ENCODE results near the gene THUMPD3. TPM values are rescaled to one million over a fixed set of nuclear protein-coding genes. Genes with fewer than 3 reads are reported as not detected.

The THUMPD3 gene
- total RNA-seq, 1 donor from 2014 or later: 56.8 TPM

GRCh38 chr3:9408061-9408460 is 45.2 kb downstream of the THUMPD3 start:
- H3K36me3 Mint-ChIP-seq: peaks cover 18% of the 10 kb centered on the region
- DNase-seq (ENCODE audit: extremely low spot score, unreplicated experiment): no peak
- no peak overlapping the region for H3K4me3 Mint-ChIP-seq
- H3K27me3 Mint-ChIP-seq: no peaks in the 10 kb centered on the region
- peaks cover 22% of the 10 kb centered on the region for H3K4me1 Mint-ChIP-seq (ENCODE audit: unreplicated experiment)
- H3K27ac Mint-ChIP-seq: no peak overlapping the region
- TF ChIP-seq CTCF (conservative IDR thresholded peaks at IDR 0.05): no peak
- peaks cover 7% of the 10 kb centered on the region for H3K9me3 Mint-ChIP-seq

- Mint-ChIP-seq H3K9me3 (peaks cover 7% of the 10 kb centered on the region), H3K36me3 (peaks cover 22% of the 10 kb centered on the region), H3K4me1 (ENCODE audit: unreplicated experiment) (peaks cover 26% of the 10 kb centered on the region), H3K4me3 (no peak overlapping the region), H3K27ac (no peak overlapping the region), H3K27me3 (no peaks in the 10 kb centered on the region)
- no peak for DNase-seq (ENCODE audit: extremely low spot score, unreplicated experiment)
- TF ChIP-seq CTCF (conservative IDR thresholded peaks at IDR 0.05): no peak
These were observed 45.7 kb downstream of the THUMPD3 start for GRCh38 chr3:9408546-9408945.

DNA sequence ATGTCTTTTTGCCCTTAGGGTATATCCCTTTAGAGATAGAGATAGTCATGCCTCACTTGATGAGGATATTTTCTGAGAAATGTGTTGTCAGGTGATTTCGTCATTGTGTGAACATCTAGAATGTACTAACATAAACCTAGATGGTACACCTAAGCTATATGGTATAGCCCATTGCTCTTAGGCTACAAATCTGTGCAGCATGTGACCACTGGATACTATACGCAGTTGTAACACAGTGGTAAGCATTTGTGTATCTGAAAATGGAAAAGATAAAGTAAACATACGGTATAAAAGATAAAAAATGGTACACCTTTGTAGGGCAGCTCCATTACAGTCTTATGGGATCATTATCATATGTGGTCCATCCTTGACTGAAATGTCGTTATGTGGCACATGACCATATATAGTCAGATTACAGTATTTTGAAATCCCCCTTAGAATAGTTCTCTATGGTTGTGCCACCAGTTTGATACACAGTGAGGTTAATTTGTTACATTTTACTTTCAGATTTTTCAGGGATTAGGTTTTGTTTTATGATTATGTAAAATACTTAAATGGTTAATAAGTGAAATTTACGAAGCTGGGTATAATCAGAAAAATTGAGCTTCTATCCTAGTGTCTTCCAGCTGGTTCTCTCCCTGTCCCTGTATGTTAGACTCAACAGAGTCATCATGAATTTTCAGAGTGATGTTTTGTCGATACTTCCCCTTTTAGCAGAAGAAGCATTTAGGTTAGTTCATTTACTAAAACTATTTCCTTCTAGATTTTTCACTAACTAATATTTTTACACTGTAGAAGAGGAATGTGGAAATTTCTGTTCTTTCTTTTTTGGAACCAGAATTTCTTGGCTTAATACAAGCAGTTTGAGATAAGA is 47.4 kb downstream of the THUMPD3 start:
- DNase-seq (ENCODE audit: extremely low spot score, unreplicated experiment): no peak
- no peak for TF ChIP-seq CTCF (conservative IDR thresholded peaks at IDR 0.05)
- no peak overlapping the region for H3K4me3 Mint-ChIP-seq
- H3K36me3 Mint-ChIP-seq: peaks cover 25% of the 10 kb centered on the region
- H3K4me1 Mint-ChIP-seq (ENCODE audit: unreplicated experiment): peaks cover 19% of the 10 kb centered on the region
- H3K9me3 Mint-ChIP-seq: peaks cover 7% of the 10 kb centered on the region
- H3K27ac Mint-ChIP-seq: no peak overlapping the region
- H3K27me3 Mint-ChIP-seq: no peaks in the 10 kb centered on the region

- Mint-ChIP-seq H3K27ac (no peak overlapping the region), H3K4me3 (no peak overlapping the region), H3K4me1 (ENCODE audit: unreplicated experiment) (peaks cover 15% of the 10 kb centered on the region), H3K9me3 (peaks cover 7% of the 10 kb centered on the region), H3K36me3 (peaks cover 30% of the 10 kb centered on the region), H3K27me3 (no peaks in the 10 kb centered on the region)
- TF ChIP-seq CTCF (conservative IDR thresholded peaks at IDR 0.05): no peak
- DNase-seq (ENCODE audit: extremely low spot score, unreplicated experiment): no peak
These were observed 48.4 kb downstream of the THUMPD3 start for GRCh38 chr3:9411302-9411701.

GRCh38 chr3:9412293-9412692 is 49.4 kb downstream of the THUMPD3 start:
- H3K4me1 Mint-ChIP-seq (ENCODE audit: unreplicated experiment): peaks cover 13% of the 10 kb centered on the region
- H3K27ac Mint-ChIP-seq: peak overlapping the region; percentile 61
- peaks cover 7% of the 10 kb centered on the region for H3K9me3 Mint-ChIP-seq
- no peak overlapping the region for H3K4me3 Mint-ChIP-seq
- no peaks in the 10 kb centered on the region for H3K27me3 Mint-ChIP-seq
- DNase-seq (ENCODE audit: extremely low spot score, unreplicated experiment): no peak
- no peak for TF ChIP-seq CTCF (conservative IDR thresholded peaks at IDR 0.05)
- peaks cover 32% of the 10 kb centered on the region for H3K36me3 Mint-ChIP-seq
